A549 (cell line): ENCODE measurements around the gene SLC22A23. TPM values are rescaled to one million over a fixed set of nuclear protein-coding genes. Genes with fewer than 3 reads are reported as not detected.

Experiments
- ATAC-seq, 2 experiments: fragments of 200-7000 bp in 1 of 2; fragments of >200 bp in 1 of 2; cut with Nextera tagmentation in 1 of 2; cut with Tn5 transposase in 1 of 2; 3 replicates each; pipeline versions ENCODE4 v1.8.0 to v1.9.1; 2018 to 2020; ENCODE audit warnings: mild to moderate bottlenecking in 1 of 2, moderate library complexity in 1 of 2
- CTCF ChIA-PET: fragments of 300-600 bp; sonication (Branson Sonifier 250); formaldehyde crosslinking; extraction: SDS; loops from one replicate; lab custom pipeline; 2021; ENCODE audit warnings: antibody characterized with exemption, inconsistent platforms; lab: Yijun Ruan, JAX
- POLR2A ChIA-PET: fragments of 350-600 bp; formaldehyde crosslinking; extraction: SDS; loops from one replicate; lab custom pipeline; 2021; ENCODE audit warnings: antibody characterized with exemption, inconsistent platforms; lab: Yijun Ruan, JAX
- DNase-seq, 2 experiments: peaks; one replicate each; pipeline versions ENCODE4 v3.0.0 to v3.0.0-alpha.2; 2011 to 2016; ENCODE audit warnings: low read depth in 1 of 2, low spot score in 1 of 2
- FAIRE-seq: peaks from 2 replicates; lab custom pipeline; 2011; peaks lifted over from hg19 to GRCh38; lab: Jason Lieb, UNC
- H3K27ac ChIP-seq, 2 experiments: fragments of >200 bp; sonication (Bioruptor Twin); formaldehyde crosslinking; 3 replicates each; pipeline ENCODE4 v1.5.1; 2016 to 2017
- H3K4me1 ChIP-seq: fragments of >200 bp; sonication (Bioruptor Twin); formaldehyde crosslinking; 3 replicates; pipeline ENCODE4 v1.6.1; 2016
- H3K4me2 ChIP-seq: fragments of >200 bp; sonication (Bioruptor Twin); formaldehyde crosslinking; 3 replicates; pipeline ENCODE4 v1.6.1; 2016
- H3K4me3 ChIP-seq: fragments of >200 bp; sonication (Bioruptor Twin); formaldehyde crosslinking; 3 replicates; pipeline ENCODE4 v1.5.1; 2016
- H3K9me3 ChIP-seq: fragments of >200 bp; sonication (Bioruptor Twin); formaldehyde crosslinking; 3 replicates; pipeline ENCODE4 v1.6.1; 2016
- BHLHE40 ChIP-seq: IDR thresholded peaks from 2 replicates; pipeline ENCODE4 v1.6.1; 2012; ENCODE audit warnings: low read depth, low read length, inconsistent platforms
- CHD4 ChIP-seq: fragments of 200-600 bp; sonication (generic); IDR thresholded peaks from 2 replicates; pipeline ENCODE4 v1.6.1; 2016; ENCODE audit warnings: antibody characterized with exemption, mild to moderate bottlenecking, borderline replicate concordance
- EP300 ChIP-seq, 2 experiments: fragments of >200 bp; sonication (Bioruptor Twin); formaldehyde crosslinking; IDR thresholded peaks; 2 replicates in 1 of 2; 3 replicates in 1 of 2; pipeline ENCODE4 v1.6.1; 2016 to 2017
- FOSL2 ChIP-seq, 2 experiments: fragments of 450-650 bp in 1 of 2; fragments of >200 bp in 1 of 2; sonication (Bioruptor Twin) in 1 of 2; formaldehyde crosslinking; IDR thresholded peaks; 2 replicates each; pipeline versions ENCODE4 v1.5.0 to v1.6.1; 2016 to 2020; ENCODE audit warnings: mild to moderate bottlenecking in 1 of 2, moderate library complexity in 1 of 2
- GATA3 ChIP-seq: IDR thresholded peaks from 2 replicates; pipeline ENCODE4 v1.6.1; 2012; ENCODE audit warnings: borderline replicate concordance
- HES2 ChIP-seq: fragments of >200 bp; sonication (Bioruptor Twin); formaldehyde crosslinking; IDR thresholded peaks from 2 replicates; pipeline ENCODE4 v1.6.1; 2016
- HEYL ChIP-seq: fragments of 250-450 bp; sonication (Bioruptor Pico); IDR thresholded peaks from 2 replicates; pipeline ENCODE4 v1.8.0; 2021; ENCODE audit warnings: mild to moderate bottlenecking, moderate library complexity
- HMGXB4 ChIP-seq: fragments of 250-450 bp; sonication (Bioruptor Pico); IDR thresholded peaks from 2 replicates; pipeline ENCODE4 v1.5.0; 2021; ENCODE audit warnings: mild to moderate bottlenecking, moderate library complexity, borderline replicate concordance
- HOXB13 ChIP-seq: fragments of 250-450 bp; sonication (Bioruptor Pico); IDR thresholded peaks from 2 replicates; pipeline ENCODE4 v1.5.0; 2020; ENCODE audit warnings: low read depth, mild to moderate bottlenecking, moderate library complexity
- JUN ChIP-seq, 2 experiments: fragments of >200 bp; sonication (Bioruptor Twin); formaldehyde crosslinking; IDR thresholded peaks; 2 replicates in 1 of 2; 3 replicates in 1 of 2; pipeline ENCODE4 v1.6.1; 2016 to 2017
- MAFK ChIP-seq: fragments of 450-650 bp; IDR thresholded peaks from 2 replicates; pipeline ENCODE4 v1.6.1; 2014; ENCODE audit not compliant: partially characterized antibody
- MAX ChIP-seq: IDR thresholded peaks from 2 replicates; pipeline ENCODE4 v1.6.1; 2012
- MAZ ChIP-seq: fragments of 150-350 bp; IDR thresholded peaks from 2 replicates; pipeline ENCODE4 v1.6.1; 2014; ENCODE audit warnings: antibody characterized with exemption, low read depth, low read length, borderline replicate concordance
- NFE2L2 ChIP-seq: fragments of 150-350 bp; conservative IDR thresholded peaks from 2 replicates; pipeline ENCODE4 v1.6.1; 2014; ENCODE audit warnings: low read length
- NPAS2 ChIP-seq: fragments of 250-450 bp; sonication (Bioruptor Pico); IDR thresholded peaks from 2 replicates; pipeline ENCODE4 v1.8.0; 2022; ENCODE audit warnings: mild to moderate bottlenecking, moderate library complexity, borderline replicate concordance
- NR3C1 ChIP-seq: fragments of >200 bp; sonication (Bioruptor Twin); formaldehyde crosslinking; IDR thresholded peaks from 3 replicates; pipeline ENCODE4 v1.6.1; 2017
- PBX3 ChIP-seq: IDR thresholded peaks from 2 replicates; pipeline ENCODE4 v1.6.1; 2012
- PHF8 ChIP-seq: fragments of 200-600 bp; sonication (generic); IDR thresholded peaks from 2 replicates; pipeline ENCODE4 v1.6.1; 2016; ENCODE audit warnings: low read depth, mild to moderate bottlenecking, antibody characterized with exemption, moderate library complexity, borderline replicate concordance
- RAD21 ChIP-seq, 2 experiments: fragments of >200 bp in 1 of 2; sonication (Bioruptor Twin) in 1 of 2; formaldehyde crosslinking in 1 of 2; IDR thresholded peaks in 1 of 2; conservative IDR thresholded peaks in 1 of 2; 2 replicates in 1 of 2; 3 replicates in 1 of 2; pipeline ENCODE4 v1.6.1; 2012 to 2018; ENCODE audit warnings: inconsistent platforms in 1 of 2
- RCOR1 ChIP-seq: fragments of 150-350 bp; IDR thresholded peaks from 2 replicates; pipeline ENCODE4 v1.6.1; 2014; ENCODE audit warnings: antibody characterized with exemption, low read length, low read depth
- RFX5 ChIP-seq: fragments of 450-650 bp; IDR thresholded peaks from 2 replicates; pipeline ENCODE4 v1.7.1; 2014; ENCODE audit warnings: antibody characterized with exemption, mild to moderate bottlenecking, moderate library complexity
- SREBF2 ChIP-seq: fragments of 450-650 bp; IDR thresholded peaks from 2 replicates; pipeline ENCODE4 v1.6.1; 2014; ENCODE audit warnings: mild to moderate bottlenecking, moderate library complexity
- TFCP2L1 ChIP-seq: fragments of 250-450 bp; sonication (Bioruptor Pico); IDR thresholded peaks from 2 replicates; pipeline ENCODE4 v1.5.0; 2021; ENCODE audit warnings: mild to moderate bottlenecking
- TP53 ChIP-seq: fragments of 250-450 bp; sonication (Bioruptor Pico); IDR thresholded peaks from 2 replicates; pipeline ENCODE4 v1.5.0; 2021; ENCODE audit warnings: mild to moderate bottlenecking, moderate library complexity
- ZC3H11A ChIP-seq: fragments of 450-650 bp; IDR thresholded peaks from 2 replicates; pipeline ENCODE4 v1.6.1; 2014; ENCODE audit warnings: antibody characterized with exemption, mild to moderate bottlenecking
- ZNF302 ChIP-seq: fragments of 250-450 bp; sonication (Bioruptor Pico); IDR thresholded peaks from 2 replicates; pipeline ENCODE4 v1.9.0; 2021; ENCODE audit warnings: inconsistent platforms, mild to moderate bottlenecking, moderate library complexity
- ZSCAN20 ChIP-seq: fragments of 250-450 bp; sonication (Bioruptor Pico); IDR thresholded peaks from 2 replicates; pipeline ENCODE4 v1.8.0; 2022; ENCODE audit warnings: mild to moderate bottlenecking, moderate library complexity
- WGBS: methylation state at CpG from one replicate; pipeline ENCODE4 v1.1.6; 2017; ENCODE audit errors: missing lambda C conversion rate; 5-methylcytosine and 5-hydroxymethylcytosine counted together
- polyA plus RNA-seq, 4 experiments: library from polyadenylated mRNA; depleted of rRNA in 3 of 4; stranded (reverse); fragments of >200 nt; fragmentation: RNase III in 1 of 4; extraction: RNeasy Plus Mini Kit Qiagen cat#74134 plus additional on column Dnase treatment in 1 of 4; gene quantifications; 2 replicates in 3 of 4; 3 replicates in 1 of 4; pipeline ENCODE4 v1.2.3, GENCODE V29; 2011 to 2017

Gene SLC22A23
- polyA plus RNA-seq, 2 of the 4 experiments (the other 2 are of a cell fraction) = 4.4 to 6.2 TPM

GRCh38 chr6:3484192-3484591, 27.3 kb upstream of the SLC22A23 start:
- H3K4me2 ChIP-seq = no peak overlapping the region
- CTCF ChIA-PET = no interaction called here
- no peak overlapping the region for H3K27ac ChIP-seq
- WGBS = 85% methylated on average over 8 of the region's 8 CpGs
- ATAC-seq (no peak), DNase-seq (no peak)
- no peak overlapping the region for H3K4me3 ChIP-seq
- no peak for TF ChIP-seq BHLHE40
- TF ChIP-seq HEYL (CRISPR knock-in tag) = no peak
- no peak for TF ChIP-seq GATA3
- no peak for TF ChIP-seq HES2
- no peak for TF ChIP-seq TFCP2L1 (CRISPR knock-in tag)
- TF ChIP-seq ZSCAN20 (CRISPR knock-in tag) = no peak
- no peak for TF ChIP-seq EP300 (IDR thresholded peaks at IDR 0.05)
- no peak for TF ChIP-seq FOSL2 (IDR thresholded peaks at IDR 0.05)
- no peak for TF ChIP-seq FOSL2 (CRISPR knock-in tag; IDR thresholded peaks at IDR 0.05)
- TF ChIP-seq HMGXB4 = no peak
- no peak for TF ChIP-seq NFE2L2
- TF ChIP-seq NR3C1 = no peak
- TF ChIP-seq, all 56 proteins: peak for 0
- POLR2A ChIA-PET = no interaction called here
- Histone ChIP-seq H3K9me3 (peaks cover 5% of the 10 kb centered on the region), H3K4me1 (no peaks in the 10 kb centered on the region)
- FAIRE-seq = no peak

GRCh38 chr6:3483675-3484074, 26.8 kb upstream of the SLC22A23 start:
- Histone ChIP-seq H3K27ac (no peak overlapping the region), H3K4me2 (no peak overlapping the region), H3K4me3 (no peak overlapping the region), H3K9me3 (peaks cover 5% of the 10 kb centered on the region), H3K4me1 (no peaks in the 10 kb centered on the region)
- FAIRE-seq (no peak), ATAC-seq (no peak), DNase-seq (no peak)
- TF ChIP-seq PHF8 (no peak), RAD21 (conservative IDR thresholded peaks at IDR 0.05 in 1 of 2, IDR thresholded peaks at IDR 0.05 in 1 of 2) (no peak), SREBF2 (no peak), RCOR1 (no peak), JUN (IDR thresholded peaks at IDR 0.05) (no peak), NPAS2 (CRISPR knock-in tag) (no peak), CHD4 (no peak), MAX (no peak), ZNF302 (CRISPR knock-in tag) (no peak), MAZ (no peak), ZC3H11A (no peak), RFX5 (no peak), BHLHE40 (no peak), HOXB13 (CRISPR knock-in tag) (no peak), PBX3 (no peak), TP53 (no peak), FOSL2 (IDR thresholded peaks at IDR 0.05) (no peak), FOSL2 (CRISPR knock-in tag; IDR thresholded peaks at IDR 0.05) (no peak), MAFK (no peak)
- WGBS = 88% methylated on average over 2 of the region's 2 CpGs
- POLR2A ChIA-PET = no interaction called here
- CTCF ChIA-PET = no interaction called here
